Activated T-cell treated with anti-CD3 and anti-CD28 coated beads, Interleukin-2, amount 50 U/mL, for 48 hours (primary cell): ENCODE data around the gene TGM3.

Experiments used
- DNase-seq, 2 experiments: peaks; one replicate each; pipeline ENCODE4 v3.0.0-alpha.2; 2020

Gene TGM3

GRCh38 chr20:2340136-2340535 lies 44.3 kb downstream of the TGM3 start:
- no peak for DNase-seq

- no peak for DNase-seq
These were observed 45.0 kb downstream of the TGM3 start for GRCh38 chr20:2340823-2341222.

- DNase-seq, result no peak
These were observed 45.5 kb downstream of the TGM3 start for GRCh38 chr20:2341336-2341735.

GRCh38 chr20:2342243-2342642 lies 46.4 kb downstream of the TGM3 start:
- DNase-seq, result no peak

GRCh38 chr20:2346188-2346587 lies 50.4 kb downstream of the TGM3 start:
- no peak for DNase-seq

- no peak for DNase-seq
These were observed 52.5 kb downstream of the TGM3 start for GRCh38 chr20:2348336-2348735.

- no peak for DNase-seq
These were observed 54.0 kb downstream of the TGM3 start for GRCh38 chr20:2349801-2350200.

- no peak for DNase-seq
These were observed 54.8 kb downstream of the TGM3 start for GRCh38 chr20:2350606-2351005.

GRCh38 chr20:2353231-2353630 lies 57.4 kb downstream of the TGM3 start:
- DNase-seq, result no peak

- DNase-seq, result no peak
These were observed 61.3 kb downstream of the TGM3 start for GRCh38 chr20:2357114-2357513.

GRCh38 chr20:2358006-2358405 lies 62.2 kb downstream of the TGM3 start:
- DNase-seq, result no peak

- DNase-seq, result no peak
These were observed 65.3 kb downstream of the TGM3 start for GRCh38 chr20:2361035-2361593.

- no peak for DNase-seq
These were observed 67.4 kb downstream of the TGM3 start for GRCh38 chr20:2363187-2363586.

- no peak for DNase-seq
These were observed 67.8 kb downstream of the TGM3 start for GRCh38 chr20:2363587-2363986.

GRCh38 chr20:2364044-2364443 lies 68.2 kb downstream of the TGM3 start:
- no peak for DNase-seq

- no peak for DNase-seq
These were observed 69.3 kb downstream of the TGM3 start for GRCh38 chr20:2365091-2365490.

- DNase-seq, result no peak
These were observed 69.9 kb downstream of the TGM3 start for GRCh38 chr20:2365666-2366065.

GRCh38 chr20:2368621-2369020 lies 72.8 kb downstream of the TGM3 start:
- DNase-seq, result no peak

- no peak for DNase-seq
These were observed 77.3 kb downstream of the TGM3 start for GRCh38 chr20:2373098-2373497.

GRCh38 chr20:2374346-2375125 lies 78.7 kb downstream of the TGM3 start:
- DNase-seq, result no peak

GRCh38 chr20:2378893-2379292 lies 83.1 kb downstream of the TGM3 start:
- no peak for DNase-seq

- DNase-seq, result peak in 1 of 2 experiments; percentile 31
These were observed 83.9 kb downstream of the TGM3 start for GRCh38 chr20:2379511-2380229.

- DNase-seq, result no peak
These were observed 84.8 kb downstream of the TGM3 start, which contains the start of gene TGM6 for GRCh38 chr20:2380601-2381000. Gene TGM6, plus strand, starts transcription at chr20:2380901. Its CDS starts 68 bp downstream, at chr20:2380969.

GRCh38 chr20:2381303-2381702 lies 85.5 kb downstream of the TGM3 start:
- DNase-seq, result no peak
